RKO (cell line): ENCODE data around the gene CLPTM1L.
"Not testable (repeated sequence)": the region's sequence is repeated elsewhere in the genome, so short reads cannot be mapped to it uniquely, and the experiment has no call there.

Experiments used
- DNase-seq: peaks from one replicate; pipeline ENCODE4 v3.0.0-alpha.2; 2016; ENCODE audit warnings: low spot score

CLPTM1L gene

DNA sequence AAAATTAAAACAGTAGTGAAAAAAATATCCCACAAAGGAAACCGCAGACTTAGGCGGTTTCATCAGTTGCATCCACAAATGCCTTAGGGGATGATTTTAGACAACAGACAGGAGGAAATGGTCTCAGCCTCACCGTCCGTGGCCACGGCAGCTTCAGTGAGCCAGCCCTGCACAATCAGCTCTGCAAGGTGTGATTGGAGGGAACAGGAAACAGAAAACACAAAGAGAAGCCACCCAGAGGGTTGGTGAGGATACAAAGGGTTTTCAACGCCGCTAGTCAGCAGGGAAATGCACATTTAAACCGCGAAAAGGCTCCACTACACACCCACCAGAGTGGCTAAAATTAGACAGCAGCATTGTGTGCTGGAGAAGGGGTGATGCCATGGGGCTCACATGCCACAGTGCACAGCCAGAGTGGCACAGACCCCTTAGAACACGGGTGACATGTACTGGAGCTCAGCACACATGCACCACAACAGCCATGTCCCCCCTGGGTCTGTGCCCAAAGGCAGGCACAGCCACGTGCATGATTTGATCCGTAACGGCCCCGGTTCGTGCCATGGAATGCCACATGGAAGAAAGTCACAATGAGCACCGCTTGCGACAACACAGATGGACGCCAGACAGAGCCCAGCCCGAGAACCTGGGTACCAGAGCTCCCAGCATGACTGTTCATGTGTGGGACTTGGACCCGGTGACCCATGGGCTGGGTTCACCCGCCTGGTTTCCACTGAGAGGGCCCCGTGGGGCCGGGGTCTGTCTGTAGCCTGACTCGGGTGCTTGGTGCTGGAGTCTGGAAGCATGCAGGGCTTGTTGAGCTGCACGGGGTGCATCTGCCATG, 31.7 kb downstream of the CLPTM1L start:
- DNase-seq = no peak

DNA sequence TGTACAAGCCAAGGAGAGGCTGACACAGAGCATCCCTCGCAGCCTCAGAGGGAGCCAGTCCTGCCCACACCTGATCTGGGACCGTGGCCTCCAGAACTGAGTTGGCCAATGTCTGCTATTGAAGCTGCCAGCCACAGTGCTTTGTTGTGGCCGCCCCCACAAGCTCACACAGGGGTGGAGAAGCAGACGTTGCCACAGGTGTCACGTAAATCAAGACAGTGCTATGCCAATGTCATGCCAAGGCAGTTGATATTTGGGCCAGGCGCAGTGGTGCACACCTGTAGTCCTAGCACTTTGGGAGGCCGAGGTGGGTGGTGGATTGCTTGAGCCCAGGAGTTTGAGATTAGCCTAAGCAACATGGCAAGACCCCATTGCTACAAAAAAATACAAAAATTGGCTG, 32.7 kb downstream of the CLPTM1L start:
- DNase-seq = no peak

DNA sequence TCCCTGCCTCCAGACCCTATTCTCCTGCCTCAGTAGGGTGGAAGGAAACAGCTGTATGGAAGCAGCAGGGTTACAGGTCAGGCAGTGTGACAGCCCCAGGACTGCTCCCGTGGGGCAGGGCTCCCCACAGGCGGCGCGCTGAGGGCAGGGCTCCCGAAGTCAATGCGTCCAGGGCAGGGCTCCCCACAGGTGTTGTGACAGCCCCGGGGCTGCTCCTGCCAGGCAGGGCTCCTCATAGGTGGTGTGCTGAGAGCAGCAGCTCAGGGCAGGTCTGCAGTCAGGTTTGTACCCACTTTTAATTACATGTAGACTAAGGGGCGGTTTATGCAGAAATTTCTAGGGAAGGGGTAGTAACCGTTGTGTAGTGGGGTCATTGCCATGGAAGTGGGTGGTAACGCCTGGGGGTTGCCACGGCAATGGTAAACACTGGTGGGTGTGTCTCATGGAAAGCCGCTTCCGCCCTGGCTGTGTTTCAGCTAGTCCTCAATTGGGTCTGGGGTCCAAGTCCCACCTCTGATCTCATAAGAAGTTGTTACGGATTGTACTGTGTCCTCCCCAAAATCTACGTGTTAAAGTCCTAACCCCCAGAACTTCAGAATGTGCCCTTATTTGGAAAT, 33.4 kb downstream of the CLPTM1L start:
- DNase-seq = no peak

DNA sequence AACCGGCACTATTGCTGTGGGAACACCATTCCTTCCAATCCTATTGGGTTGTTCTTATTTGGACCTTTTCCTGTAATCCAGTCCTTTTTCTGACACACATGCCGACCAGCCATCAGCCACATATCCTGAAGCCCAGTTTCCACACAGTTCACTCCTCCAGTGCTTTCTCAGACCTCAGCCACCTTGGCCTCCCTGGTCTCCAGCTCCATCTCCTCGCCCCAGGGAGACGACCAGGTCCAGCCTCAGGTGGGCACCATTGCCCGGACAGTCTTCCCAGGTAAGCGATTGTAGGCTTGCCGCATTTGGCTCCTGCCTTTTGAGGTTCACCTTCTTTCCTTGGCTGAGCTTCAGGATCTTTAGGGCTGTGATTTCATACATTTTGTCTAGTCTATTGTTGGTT, 34.8 kb downstream of the CLPTM1L start:
- DNase-seq = no peak

DNA sequence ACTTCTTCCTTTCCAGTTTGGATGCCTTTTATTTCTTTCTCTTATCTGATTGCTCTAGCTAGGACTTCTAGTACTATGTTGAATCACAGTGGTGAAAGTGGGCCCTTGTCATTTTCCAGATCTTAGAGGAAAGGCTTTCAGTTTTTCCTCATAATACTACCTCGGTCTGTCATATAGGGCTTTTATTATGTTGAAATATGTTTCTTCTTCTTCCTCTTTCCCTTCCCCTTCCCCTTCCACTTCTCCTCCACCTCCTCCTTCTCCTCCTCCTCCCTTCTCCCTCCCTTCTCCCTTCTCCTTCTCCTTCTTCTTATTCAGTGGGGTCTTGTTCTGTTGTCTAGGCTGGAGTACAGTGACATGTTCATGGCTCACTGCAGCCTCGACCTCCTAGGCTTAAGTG, 40.9 kb downstream of the CLPTM1L start:
- no peak for DNase-seq

DNA sequence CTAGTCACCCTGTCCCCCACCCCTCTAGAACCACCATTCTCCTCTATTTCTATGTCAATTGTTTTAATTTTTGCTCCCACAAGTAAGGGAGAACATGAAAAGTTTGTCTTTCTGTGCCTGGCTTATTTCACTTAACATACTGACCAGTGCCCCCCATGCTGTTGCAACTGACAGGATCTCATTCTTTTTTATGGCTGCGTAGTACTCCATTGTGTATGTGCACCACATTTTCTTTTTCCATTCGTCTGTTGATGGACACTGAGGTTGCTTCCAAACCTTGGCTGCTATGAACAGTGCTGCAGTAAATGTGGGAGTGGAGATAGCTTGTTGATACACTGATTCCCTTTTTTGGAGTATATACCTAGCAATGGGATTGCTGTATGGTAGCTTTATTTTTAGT, 42.6 kb downstream of the CLPTM1L start:
- DNase-seq = no peak

DNA sequence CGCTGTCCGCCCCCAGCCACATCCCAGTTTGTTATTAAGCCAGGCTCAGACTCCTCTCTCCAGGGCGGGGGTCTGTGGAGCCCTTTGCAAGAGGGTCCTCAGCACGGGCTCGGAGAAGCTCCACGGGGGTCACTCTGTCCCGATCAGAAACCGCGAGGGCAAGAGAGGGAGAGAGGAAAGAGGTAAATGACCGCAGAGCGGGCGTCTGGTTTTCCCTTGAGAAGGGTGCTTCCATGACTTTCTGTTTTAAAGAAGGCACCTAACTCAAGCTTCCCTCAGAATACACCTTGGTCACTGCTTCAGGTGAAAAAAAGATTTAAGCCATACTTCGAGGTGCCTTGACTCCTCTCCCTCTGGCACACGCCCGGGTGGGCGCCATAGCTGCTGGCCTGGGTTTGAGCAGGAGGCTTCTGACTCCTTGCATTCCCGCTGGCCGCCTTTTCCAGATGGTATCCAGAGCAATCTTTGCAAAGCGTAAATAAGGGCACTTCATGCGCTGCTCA, 44.3 kb downstream of the CLPTM1L start:
- DNase-seq = no peak

DNA sequence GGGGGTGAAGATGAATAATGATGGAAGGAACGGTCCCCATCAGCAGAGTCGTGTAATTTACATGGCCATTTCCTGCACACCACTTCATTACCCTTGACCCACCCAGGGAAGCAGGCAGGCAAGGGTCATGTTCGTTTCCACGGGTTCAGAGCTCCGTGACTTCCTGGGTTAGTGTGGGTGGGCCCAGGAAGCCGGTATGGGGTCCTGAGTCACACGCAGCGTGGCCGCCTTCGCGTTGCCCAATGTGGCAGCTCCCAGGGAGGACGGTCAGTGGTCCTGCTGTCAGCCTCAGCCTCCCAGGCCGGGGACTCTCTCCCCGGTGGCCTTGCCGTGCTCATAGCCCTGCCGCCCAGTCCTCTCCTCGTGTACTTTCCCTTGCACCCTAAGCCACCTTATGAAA, 44.9 kb downstream of the CLPTM1L start:
- no peak for DNase-seq

DNA sequence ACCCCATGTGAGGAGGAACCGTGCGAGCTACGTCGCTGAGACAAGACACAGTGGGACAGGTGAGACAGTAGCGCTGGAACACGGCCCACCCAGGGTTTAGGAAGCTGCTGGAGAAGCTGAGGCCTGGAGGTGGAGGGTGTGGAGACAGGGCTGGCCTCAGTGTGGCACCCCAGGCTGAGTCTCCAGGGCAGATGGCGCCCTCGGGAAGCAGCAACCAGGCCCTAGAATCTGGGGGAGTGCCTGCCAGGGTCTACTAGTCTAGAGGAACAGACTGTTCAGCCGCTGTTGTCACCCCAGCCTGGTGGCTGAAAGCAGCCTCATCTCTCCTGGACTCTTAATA, 45.4 kb downstream of the CLPTM1L start:
- DNase-seq = no peak

DNA sequence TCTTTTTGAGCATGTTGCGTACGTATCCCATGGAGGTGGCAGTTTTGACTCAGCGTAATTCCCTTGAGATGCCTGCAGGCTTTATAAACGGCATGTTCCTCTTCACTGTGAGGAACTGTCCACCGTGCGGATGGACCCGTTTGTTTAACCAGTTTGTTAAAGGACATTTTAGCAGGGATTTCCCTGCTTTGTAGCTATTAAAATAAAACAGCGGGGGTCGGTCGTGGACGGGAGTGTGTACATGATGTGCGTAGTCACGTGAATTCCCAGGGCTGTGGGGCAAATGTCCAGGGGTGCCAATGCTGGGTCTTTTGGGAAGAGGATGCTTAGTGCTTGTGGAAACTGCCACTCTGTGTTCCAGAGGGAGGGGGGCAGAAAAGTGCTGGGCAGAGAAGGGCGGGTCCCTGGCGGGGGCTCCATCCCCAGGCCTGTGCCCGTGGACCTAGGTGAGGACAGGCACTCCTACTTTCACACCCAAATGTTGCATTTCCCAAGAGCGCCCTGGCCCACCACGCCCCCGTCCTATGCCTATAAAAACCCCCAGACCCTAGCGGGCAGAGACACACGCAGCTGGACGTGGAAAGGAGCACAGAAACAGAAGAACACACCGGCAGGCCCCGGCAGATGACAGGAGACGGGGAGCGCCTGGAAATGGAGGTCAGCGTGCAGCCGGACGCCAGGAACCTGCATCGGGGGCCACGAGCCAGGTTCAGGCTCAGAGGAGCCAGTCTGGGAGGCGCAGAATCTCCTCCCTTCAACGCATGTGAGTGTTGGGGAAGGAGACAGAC, 46.0 kb downstream of the CLPTM1L start:
- DNase-seq = no peak

DNA sequence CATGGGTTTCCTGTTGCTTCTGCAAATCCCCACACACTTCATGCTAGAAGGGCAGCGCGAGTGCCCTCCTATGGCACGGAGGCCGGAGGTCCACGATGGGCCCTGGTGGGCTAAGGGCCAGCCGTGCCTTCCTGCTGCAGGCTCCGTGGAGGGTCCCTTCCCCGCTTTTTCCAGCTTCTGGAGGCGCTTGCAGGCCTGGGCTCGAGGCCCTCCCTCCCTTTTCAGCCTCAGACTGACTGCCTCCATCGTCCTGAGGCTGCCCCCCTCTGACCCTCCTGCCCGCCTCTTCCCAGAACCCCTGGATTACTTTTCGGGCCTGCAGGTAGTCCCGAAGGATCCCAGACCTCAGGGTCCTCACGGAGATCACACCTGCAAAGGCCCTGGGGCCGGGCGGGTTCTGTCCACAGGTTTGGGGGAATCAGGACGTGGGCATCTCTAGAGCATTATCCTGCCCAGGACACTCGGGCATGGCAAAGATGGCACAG, 46.8 kb downstream of the CLPTM1L start:
- no peak for DNase-seq

DNA sequence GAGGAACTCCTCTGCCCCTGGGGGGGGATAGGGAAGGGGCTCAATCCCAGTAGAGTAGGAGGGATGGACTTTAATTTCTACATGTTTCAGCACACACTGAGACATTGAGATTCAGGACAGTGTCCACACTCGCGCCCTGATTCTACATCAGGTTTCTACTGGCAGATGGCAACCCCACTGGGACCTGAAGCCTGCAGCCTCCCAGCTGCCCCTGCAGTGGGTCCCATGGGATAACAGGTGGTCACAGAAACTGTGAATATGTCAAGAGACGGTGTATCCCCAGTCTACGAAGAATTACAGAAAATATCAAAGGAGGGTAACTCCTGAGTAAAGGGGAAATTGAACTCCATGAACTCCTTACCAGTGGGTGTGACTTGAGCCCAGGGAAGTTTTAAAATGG, 47.7 kb downstream of the CLPTM1L start:
- no peak for DNase-seq

DNA sequence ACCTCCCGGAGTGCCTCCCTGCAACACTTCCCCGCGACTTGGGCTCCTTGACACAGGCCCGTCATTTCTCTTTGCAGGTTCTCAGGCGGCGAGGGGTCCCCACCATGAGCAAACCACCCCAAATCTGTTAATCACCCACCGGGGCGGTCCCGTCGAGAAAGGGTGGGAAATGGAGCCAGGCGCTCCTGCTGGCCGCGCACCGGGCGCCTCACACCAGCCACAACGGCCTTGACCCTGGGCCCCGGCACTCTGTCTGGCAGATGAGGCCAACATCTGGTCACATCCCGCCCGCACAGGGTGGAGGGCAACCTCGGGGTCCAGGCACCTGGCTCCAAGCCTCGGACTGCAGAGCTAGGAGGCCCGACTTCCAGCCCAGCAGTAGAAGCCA, 49.3 kb downstream of the CLPTM1L start:
- no peak for DNase-seq

DNA sequence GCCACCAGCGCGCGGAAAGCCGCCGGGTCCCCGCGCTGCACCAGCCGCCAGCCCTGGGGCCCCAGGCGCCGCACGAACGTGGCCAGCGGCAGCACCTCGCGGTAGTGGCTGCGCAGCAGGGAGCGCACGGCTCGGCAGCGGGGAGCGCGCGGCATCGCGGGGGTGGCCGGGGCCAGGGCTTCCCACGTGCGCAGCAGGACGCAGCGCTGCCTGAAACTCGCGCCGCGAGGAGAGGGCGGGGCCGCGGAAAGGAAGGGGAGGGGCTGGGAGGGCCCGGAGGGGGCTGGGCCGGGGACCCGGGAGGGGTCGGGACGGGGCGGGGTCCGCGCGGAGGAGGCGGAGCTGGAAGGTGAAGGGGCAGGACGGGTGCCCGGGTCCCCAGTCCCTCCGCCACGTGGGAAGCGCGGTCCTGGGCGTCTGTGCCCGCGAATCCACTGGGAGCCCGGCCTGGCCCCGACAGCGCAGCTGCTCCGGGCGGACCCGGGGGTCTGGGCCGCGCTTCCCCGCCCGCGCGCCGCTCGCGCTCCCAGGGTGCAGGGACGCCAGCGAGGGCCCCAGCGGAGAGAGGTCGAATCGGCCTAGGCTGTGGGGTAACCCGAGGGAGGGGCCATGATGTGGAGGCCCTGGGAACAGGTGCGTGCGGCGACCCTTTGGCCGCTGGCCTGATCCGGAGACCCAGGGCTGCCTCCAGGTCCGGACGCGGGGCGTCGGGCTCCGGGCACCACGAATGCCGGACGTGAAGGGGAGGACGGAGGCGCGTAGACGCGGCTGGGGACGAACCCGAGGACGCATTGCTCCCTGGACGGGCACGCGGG, 49.9 kb downstream of the CLPTM1L start, which contains the start of gene TERT:
Gene TERT (minus strand): TSS at position 234 of the 815 bp plus-strand sequence. CDS start 79 bp downstream, at position 155.
- DNase-seq = peak; percentile 26

DNA sequence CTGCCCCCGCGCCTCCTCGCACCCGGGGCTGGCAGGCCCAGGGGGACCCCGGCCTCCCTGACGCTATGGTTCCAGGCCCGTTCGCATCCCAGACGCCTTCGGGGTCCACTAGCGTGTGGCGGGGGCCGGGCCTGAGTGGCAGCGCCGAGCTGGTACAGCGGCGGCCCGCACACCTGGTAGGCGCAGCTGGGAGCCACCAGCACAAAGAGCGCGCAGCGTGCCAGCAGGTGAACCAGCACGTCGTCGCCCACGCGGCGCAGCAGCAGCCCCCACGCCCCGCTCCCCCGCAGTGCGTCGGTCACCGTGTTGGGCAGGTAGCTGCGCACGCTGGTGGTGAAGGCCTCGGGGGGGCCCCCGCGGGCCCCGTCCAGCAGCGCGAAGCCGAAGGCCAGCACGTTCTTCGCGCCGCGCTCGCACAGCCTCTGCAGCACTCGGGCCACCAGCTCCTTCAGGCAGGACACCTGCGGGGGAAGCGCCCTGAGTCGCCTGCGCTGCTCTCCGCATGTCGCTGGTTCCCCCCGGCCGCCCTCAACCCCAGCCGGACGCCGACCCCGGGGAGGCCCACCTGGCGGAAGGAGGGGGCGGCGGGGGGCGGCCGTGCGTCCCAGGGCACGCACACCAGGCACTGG, 50.6 kb downstream of the CLPTM1L start:
- DNase-seq = no peak

DNA sequence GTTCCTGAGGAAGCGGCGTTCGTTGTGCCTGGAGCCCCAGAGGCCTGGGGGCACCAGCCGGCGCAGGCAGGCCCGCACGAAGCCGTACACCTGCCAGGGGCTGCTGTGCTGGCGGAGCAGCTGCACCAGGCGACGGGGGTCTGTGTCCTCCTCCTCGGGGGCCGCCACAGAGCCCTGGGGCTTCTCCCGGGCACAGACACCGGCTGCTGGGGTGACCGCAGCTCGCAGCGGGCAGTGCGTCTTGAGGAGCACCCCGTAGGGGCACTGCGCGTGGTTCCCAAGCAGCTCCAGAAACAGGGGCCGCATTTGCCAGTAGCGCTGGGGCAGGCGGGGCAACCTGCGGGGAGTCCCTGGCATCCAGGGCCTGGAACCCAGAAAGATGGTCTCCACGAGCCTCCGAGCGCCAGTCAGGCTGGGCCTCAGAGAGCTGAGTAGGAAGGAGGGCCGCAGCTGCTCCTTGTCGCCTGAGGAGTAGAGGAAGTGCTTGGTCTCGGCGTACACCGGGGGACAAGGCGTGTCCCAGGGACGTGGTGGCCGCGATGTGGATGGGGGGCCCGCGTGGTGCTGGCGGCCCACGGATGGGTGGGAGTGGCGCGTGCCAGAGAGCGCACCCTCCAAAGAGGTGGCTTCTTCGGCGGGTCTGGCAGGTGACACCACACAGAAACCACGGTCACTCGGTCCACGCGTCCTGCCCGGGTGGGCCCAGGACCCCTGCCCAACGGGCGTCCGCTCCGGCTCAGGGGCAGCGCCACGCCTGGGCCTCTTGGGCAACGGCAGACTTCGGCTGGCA, 51.3 kb downstream of the CLPTM1L start:
- no peak for DNase-seq

DNA sequence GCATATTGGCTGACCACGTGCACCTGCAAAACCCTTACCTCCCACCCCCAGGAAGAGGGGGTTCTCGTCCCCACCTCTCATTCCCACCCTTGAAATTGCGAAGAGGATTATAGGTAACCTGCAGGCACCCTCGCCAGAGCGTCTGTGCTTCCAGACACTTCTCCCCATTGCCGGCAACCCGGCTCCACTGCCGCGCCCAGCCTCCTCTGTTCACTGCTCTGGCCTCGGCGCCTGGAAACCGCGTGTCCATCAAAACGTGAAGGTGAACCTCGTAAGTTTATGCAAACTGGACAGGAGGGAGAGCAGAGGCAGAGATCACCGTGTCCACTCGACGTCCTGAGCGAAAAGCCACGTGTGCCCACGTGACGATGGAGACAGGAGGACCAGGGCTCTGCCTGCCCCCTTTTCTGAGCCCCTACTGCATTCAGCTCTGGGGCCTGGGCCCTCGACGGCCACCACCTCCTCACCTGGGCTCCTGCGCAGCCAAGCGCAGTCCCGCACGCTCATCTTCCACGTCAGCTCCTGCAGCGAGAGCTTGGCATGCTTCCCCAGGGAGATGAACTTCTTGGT, 52.0 kb downstream of the CLPTM1L start:
- DNase-seq = no peak

DNA sequence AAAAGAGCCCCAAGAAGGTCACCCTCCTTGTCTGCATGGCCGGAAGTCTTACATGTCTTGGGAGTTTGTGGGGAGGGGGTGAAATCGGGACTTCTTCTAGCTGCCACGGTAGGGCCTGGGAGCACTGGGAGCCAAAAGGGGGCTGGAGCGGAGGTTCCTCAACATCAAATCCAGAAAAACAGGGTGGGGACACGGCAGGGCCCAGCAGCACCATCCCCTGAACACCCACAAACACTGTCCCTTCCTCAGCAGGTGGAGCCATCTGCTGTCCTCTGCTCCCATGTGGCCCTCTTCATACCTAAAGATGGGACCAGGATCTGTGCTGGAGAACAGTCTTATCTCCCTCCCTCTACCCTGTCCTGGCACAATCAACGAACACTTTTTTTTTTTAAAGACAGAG, 52.8 kb downstream of the CLPTM1L start:
- DNase-seq = no peak

DNA sequence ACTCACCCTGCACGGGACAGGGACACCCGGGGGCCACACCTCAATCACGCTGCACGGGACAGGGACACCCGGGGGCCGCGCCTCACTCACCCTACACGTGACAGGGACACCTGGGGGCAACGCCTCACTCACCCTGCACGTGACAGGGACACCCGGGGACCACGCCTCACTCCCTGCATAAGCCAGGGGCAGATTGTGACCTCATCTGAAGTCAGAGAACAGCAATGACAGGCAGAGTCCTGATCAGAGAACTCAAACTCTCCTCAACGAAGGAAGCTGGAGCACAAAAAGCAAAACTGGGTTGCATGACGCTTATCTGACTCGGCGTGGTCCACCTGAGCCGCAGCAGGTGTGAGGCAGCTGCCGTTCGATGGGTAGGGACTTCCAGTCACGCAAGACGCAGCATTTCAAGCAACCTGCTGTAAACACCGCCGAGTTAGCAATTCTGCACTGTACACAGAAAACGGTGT, 53.3 kb downstream of the CLPTM1L start:
- no peak for DNase-seq

DNA sequence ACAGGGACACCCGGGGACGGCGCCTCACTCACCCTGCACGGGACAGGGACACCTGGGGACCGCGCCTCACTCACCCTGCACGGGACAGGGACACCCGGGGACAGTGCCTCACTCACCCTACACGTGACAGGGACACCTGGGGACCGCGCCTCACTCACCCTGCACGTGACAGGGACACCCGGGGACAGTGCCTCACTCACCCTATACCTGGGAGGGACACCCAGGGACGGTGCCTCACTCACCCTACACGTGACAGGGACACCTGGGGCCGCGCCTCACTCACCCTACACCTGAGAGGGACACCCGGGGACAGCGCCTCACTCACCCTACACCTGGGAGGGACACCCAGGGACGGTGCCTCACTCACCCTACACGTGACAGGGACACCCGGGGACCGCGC, 53.9 kb downstream of the CLPTM1L start:
- not testable (repeated sequence) for DNase-seq
